GM19238 (cell line): ENCODE measurements around the gene RAI1.

ENCODE experiments used
- DNase-seq: peaks from one replicate; pipeline ENCODE4 v3.0.0; 2011; ENCODE audit warnings: low spot score; ENCODE audit not compliant: insufficient read length

Gene RAI1

DNA sequence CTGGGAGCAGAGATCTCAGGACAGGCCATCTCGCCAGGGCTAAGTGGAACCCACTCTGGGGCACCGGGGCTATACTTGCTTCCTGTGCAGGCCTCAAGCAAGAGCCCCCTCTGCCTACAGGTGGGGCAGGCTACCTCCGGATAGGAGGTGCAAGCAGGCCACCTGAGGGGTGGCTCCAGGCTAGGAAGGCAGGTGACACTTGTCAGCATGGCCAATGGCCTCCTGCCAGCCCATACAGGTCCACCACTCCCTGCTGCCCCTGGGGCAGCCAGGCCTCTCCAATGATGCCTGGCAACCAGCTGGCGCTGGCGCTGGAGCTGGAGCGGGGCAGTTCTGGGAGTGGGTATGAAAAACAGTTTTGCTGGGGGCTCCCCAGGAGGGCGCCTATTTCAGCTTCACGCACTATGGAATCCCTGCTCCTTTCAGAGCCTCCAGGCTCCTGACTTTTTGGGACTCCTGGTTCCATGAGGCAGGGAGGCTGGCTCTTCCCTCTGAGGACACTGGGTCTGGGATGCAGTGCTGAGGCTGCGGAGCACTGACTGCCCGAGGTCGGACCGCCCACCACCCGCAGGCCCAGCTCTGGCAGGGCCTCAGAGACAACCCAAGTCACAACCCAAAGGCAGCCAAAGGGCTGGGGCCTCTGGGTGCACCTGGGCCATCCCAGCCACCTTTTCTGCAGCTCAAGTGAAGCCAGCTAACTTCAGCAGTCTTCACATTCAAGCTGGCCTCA lies 164.0 kb downstream of the RAI1 start:
- DNase-seq: no peak

DNA sequence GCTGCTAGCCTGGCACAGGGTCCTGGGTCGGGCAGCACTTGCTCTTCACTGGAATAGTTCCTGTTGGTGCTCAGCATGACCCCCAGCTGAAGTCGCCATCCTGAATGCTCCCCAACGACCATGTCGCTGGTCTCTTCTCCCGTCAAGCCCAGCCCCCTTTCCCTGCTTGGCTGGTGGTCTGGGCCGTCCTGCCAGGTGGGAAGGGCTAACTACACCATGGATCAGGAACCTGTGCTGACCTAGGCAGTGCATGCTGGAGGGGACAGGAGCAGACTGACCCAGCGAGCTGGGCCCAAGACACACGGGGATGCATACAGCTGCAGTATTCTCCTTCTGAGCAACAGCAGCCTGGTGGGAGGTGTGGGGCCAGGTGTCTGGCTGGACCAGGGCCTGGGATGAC lies 164.7 kb downstream of the RAI1 start:
- no peak for DNase-seq

DNA sequence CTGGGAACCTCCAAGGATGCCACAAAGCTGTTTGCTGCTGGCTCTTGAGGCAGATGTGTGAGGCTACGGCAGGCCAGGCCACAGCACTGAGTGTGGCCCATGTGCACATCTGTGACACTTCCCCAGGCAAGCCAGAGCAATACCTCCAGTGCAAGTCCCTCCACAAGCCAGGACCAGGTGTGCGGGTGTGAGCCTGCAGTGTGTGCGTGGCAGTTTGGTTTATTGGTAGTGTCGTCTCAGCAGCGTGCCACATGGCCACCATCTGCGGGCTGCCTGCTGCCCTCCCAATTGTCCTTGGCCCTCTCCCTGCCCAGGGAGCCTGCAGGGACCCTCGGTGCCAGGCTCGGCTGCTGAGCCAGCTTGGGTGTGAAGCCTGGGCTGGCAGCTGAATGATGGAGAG lies 165.4 kb downstream of the RAI1 start:
- DNase-seq: no peak

GRCh38 chr17:17847118-17847689 lies 165.9 kb downstream of the RAI1 start:
- DNase-seq: no peak

DNA sequence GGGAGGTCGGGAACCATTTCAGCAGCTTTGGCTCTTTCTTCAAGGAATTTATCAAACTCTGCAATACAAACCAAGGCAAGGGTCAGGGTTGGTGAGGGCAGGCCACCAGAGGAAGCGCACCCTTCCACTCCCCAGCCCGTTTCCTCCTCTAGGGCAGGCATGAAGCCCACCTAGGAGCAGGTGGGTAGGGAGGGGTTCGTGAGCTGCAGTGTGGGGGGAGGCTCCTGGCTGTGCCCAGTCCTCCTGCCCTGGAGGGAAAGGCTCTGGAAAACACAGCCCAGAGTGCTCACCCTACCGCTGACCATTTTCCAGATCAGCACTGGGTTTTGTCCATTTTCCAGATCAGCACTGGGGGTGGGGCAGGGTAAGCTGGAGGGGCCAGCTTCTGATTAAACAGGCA lies 166.5 kb downstream of the RAI1 start:
- DNase-seq: no peak

DNA sequence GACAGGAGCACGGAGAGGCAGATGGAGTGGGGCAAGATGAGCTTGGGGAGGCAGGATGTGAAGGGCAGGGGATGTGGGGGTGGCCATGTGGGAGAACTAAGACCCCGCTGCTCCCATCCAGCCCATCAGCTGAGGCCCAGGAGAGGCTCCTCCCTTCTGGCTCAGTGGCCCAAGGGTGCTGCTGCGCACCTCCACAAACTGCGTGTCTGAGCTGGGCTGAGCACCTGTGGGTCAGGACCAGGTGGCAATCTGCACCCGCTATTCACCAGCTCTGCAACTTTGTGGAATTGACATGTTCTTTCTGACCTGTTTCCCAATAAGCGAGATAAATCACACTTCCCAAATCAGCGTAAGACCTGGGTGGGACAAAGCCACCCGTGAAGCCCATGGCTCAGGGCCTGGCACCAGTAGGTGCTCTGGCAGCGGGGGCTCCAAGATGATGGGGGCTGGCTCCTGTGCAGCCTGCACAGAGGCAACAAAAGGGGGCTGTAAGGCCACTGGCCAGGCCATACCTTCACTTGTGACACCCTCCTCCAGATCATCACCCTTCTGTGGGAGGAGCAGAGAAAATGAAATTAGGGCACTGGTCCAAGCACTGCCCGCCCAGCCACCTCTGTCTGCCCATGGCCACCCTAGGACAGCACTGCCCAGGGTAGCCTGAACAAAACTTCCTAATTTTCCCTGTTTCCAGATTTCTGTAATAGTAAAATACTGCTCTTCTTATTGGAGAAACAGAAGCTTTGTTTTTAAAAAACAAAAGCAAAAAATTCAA lies 167.2 kb downstream of the RAI1 start:
- no peak for DNase-seq

DNA sequence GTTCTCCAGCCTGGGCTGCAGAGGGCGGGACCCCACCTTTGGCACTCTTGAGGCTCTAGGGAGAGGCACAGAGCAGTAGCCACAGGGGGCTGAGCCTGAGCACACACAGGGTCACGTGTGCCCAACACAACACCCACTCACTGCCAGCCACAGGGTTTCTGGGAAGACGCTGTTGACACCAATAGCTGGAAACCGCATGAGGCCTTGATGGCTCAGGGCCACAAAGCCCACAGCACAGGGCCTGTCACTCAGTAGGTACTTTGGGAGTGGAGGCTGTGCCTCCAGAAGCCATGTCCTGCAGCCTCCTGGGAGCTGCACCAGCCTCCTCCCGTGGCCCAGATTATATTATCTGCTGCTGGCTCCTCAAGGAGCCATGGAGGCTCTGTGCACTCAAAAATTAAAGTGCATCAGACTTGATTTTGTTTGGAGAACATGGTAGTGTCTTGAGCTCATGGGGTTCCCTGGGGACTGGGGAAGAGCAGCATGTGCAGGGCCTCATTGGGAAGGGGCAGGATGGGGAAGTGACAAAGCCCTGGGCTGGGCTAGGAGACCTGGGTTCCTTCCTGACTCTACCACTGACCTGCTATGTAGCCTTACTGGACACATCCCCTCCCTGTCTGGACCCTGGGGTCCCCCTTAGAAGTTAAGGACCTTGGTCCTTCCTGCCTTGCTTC lies 168.0 kb downstream of the RAI1 start:
- no peak for DNase-seq

DNA sequence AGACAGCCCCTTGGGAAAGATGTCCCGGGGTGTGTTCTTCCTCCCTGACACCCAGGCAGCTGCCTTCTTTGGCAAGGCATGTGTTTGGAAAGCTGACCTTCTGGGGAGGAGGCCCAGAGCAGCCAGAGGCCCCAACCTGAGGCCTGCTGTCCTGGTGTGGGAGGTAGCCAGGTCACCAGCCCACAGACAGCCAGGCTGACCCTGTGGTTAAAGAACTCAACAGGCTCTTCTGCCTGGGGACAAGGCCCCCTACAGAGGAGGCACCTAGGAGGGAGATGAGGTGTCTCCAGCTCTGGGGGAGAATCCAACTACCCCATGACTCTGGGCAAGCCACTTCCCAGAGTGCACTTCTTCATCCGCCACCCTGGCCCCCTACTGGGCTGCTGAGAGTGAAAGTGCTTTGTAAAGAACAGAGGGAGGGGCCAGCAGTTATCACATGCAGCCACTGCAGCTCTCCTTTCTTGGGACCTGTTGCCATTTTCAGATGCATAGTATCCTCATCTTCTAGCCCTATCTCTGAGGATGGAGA lies 168.7 kb downstream of the RAI1 start:
- peak; percentile 53 for DNase-seq

DNA sequence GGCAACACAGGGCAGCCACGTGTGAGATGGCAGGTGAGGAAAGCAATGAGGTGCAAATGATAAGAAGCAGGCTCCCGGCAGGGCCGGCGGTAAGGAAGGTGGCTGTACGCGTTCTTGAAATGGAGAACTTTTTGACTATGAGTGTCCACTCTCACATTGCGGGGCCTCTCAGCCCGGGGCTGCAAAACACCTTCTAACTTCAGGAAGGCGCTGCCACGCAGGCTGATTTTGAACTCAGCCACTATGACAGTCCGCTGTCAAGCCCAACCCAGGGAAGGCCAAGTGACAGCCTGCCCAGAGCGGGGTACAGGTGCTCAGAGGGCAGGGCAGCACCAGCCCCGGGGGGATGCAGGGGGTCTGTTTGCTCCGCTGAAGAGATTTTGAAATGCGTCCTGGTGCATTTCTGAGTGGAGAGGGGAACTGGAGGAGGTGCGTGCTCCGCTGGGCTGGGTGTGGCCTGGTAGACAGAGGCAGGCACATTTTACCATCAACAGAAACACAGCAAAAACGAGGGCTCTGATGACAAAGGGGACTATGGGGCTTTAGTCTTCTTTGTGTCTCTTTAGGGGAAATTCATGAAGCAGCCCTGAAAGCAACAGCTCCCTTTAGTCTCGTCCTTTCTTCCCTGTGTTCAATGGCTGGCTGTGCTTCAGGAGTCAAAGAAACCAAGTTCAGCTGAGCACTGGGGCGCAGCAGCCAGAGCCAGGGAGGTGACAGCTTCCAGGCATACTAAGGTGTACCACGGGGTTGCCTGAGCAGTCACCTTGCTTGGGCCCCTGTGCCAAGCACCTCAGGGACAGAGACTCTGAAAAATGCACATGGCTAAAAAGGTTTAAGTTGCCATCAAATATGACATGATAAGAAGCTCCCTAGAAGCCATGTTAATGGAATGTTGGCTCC lies 170.1 kb downstream of the RAI1 start:
- no peak for DNase-seq

DNA sequence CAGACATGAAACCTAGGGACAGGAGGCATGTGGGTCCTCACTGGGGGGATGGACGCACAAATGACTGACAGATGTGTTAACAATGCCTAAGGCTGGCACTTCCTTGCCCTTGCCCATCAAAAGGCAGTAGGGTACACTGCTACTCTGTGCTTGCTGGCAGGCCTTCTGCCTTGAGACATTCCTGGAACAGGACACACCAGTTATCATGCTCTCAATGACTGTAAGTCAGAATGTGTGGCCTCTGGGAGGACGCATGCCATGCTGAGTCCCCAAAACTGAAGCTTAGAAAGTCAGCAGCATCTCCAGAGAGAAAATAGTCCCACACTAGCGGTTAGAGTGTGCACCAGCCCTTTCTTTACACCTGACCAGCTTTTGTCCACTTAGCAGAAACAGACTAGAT lies 171.7 kb downstream of the RAI1 start:
- no peak for DNase-seq

GRCh38 chr17:17853811-17854447 lies 172.7 kb downstream of the RAI1 start:
- DNase-seq: no peak

GRCh38 chr17:17855976-17856375 lies 174.7 kb downstream of the RAI1 start:
- no peak for DNase-seq

GRCh38 chr17:17856386-17856785 lies 175.1 kb downstream of the RAI1 start:
- DNase-seq: no peak

- no peak for DNase-seq
Measured at GRCh38 chr17:17857496-17857895, 176.2 kb downstream of the RAI1 start.

DNA sequence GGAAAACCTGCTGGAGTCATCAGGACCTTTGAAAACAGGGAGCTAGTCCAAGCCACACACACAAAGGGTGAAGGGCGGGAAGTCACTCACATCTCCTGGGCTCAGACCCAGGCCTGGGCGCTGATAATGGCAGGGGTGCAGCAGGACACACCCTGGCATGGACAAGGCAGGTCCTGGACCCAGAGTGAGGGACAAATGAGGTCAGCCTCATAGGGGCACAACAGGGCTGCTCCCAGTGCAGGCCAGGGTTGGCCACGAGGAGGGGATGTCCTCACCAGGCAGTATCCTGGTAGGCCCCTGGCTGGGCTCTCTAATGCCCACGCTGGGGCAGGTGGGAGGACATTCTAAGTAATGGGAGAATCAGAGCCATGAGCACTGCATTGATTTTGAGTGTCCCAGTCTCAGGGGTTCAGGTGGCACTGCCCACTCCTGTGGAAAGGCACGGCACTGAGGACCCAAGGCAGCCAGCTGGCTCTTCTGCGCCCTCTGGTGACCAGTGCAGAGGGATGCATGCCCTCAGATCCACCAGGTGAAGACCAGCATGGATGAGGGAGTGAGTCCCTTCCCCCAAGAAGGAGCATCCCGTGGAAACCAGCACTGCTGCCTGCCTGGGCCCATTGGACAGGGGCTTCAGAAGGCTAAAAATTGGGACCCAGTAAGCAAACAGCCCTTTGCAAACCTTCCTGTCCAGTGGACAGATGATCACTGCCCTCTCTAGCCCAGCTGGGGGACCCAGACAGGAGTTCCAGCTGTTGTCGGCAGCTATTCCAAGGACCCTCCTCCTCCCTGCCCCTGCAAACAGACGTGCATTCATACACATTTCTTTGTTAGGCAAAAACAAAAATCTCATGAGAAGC lies 178.9 kb downstream of the RAI1 start:
- DNase-seq: peak; percentile 84

GRCh38 chr17:17860766-17861107 lies 179.5 kb downstream of the RAI1 start:
- DNase-seq: no peak
